Heart left ventricle (tissue), 13 donors: Measurements from ENCODE around the gene UCKL1.

Experiments used
- CTCF ChIP-seq, 12 donors: fragments of 200-600 bp; sonication (generic) in 4 of 12; IDR thresholded peaks; one replicate each; pipeline versions ENCODE4 v1.5.0 to v1.8.0; 2018 to 2022; ENCODE audit warnings: antibody characterized with exemption in 12 of 12, mild to moderate bottlenecking in 5 of 12
- POLR2A ChIP-seq, 2 donors: fragments of 450-650 bp; IDR thresholded peaks; one replicate each; pipeline ENCODE4 v1.6.1; 2017; ENCODE audit warnings: antibody characterized with exemption in 2 of 2, mild to moderate bottlenecking in 2 of 2, moderate library complexity in 2 of 2
- donor health status: ischemic (EF 13 %, LVEDD 7.1; RV severe dilation, severe dysfunction).
- donor health status: DM: no; HTN: yes; CAD: no.
- donor health status: DM: no; HTN: no; CAD: no.
- donor health status: ischemic (EF 25% LVEDD 6.9; RV normal size, moderate dysfunction).
- donor health status: ischemic (EF 25% LVEDD 5.7; RV mildly dilated, moderate dysfunction).
- donor health status: ischemic (EF 35%, LVEDD 5.7; RV mildly dilated, moderate dysfunction).
- donor health status: nonischemic (EF 11% LVEDD 7.7; RV severe dilation, severe dysfunction).
- donor health status: DM: yes; HTN: yes; CAD: no.
- donor health status: PGD.
- donor health status: ischemic (EF 29% LVEDD 5.4; RV normal size, mild dysfunction).
- donor health status: nonischemic (EF 23%, LVEDD 6.1; RV moderate dilation, normal function).

- TF ChIP-seq CTCF (IDR thresholded peaks at IDR 0.05) (no peak), POLR2A (IDR thresholded peaks at IDR 0.05) (no peak)
Observed at GRCh38 chr20:63940472-63941266, 15.5 kb downstream of the UCKL1 start.
